ENCODE results near the gene LPP.

LPP gene

DNA sequence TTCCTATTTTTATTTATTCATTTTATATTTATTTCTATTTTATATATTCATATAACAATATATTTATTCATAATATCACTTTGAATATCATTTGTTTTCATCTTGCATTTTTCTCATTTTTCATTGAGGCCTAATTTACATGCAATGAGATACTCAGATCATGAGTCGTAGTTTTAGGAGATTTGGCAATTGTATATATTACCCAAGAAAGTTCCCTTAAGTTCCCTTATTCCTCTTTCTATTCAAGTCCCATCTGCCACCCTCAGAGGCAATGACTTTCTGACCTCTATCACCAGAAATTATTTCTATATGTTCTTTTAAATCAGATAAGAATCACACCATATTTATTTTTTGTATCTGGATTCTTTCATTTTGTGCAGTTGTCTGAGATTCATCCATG, 688.7 kb downstream of the LPP start:
- Histone ChIP-seq H3K4me2 (ENCODE audit: insufficient read depth, low read length) (no peak overlapping the region), H3K4me1 (ENCODE audit: insufficient read depth, low read length) (no peaks in the 10 kb centered on the region), H3K9me3 (ENCODE audit: insufficient read depth, low read length, severe bottlenecking) (no peaks in the 10 kb centered on the region), H2AFZ (ENCODE audit: low read depth, low read length) (no peak overlapping the region), H3K27ac (ENCODE audit: low read length) (no peak overlapping the region), H3K36me3 (ENCODE audit: insufficient read depth, low read length) (no peaks in the 10 kb centered on the region), H3K4me3 (ENCODE audit: low read depth in 1 of 2, low read length in 2 of 2) (no peak overlapping the region), H3K79me2 (ENCODE audit: insufficient read depth, low read length) (no peaks in the 10 kb centered on the region), H4K20me1 (ENCODE audit: insufficient read depth, low read length) (no peaks in the 10 kb centered on the region), H3K9ac (ENCODE audit: low read depth, low read length) (no peak overlapping the region), H3K27me3 (ENCODE audit: insufficient read depth, low read length, poor library complexity) (no peaks in the 10 kb centered on the region)
- TF ChIP-seq, protein P1, sequence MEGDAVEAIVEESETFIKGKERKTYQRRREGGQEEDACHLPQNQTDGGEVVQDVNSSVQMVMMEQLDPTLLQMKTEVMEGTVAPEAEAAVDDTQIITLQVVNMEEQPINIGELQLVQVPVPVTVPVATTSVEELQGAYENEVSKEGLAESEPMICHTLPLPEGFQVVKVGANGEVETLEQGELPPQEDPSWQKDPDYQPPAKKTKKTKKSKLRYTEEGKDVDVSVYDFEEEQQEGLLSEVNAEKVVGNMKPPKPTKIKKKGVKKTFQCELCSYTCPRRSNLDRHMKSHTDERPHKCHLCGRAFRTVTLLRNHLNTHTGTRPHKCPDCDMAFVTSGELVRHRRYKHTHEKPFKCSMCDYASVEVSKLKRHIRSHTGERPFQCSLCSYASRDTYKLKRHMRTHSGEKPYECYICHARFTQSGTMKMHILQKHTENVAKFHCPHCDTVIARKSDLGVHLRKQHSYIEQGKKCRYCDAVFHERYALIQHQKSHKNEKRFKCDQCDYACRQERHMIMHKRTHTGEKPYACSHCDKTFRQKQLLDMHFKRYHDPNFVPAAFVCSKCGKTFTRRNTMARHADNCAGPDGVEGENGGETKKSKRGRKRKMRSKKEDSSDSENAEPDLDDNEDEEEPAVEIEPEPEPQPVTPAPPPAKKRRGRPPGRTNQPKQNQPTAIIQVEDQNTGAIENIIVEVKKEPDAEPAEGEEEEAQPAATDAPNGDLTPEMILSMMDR (IDR thresholded peaks at IDR 0.05; ENCODE audit: borderline replicate concordance, extremely low read depth, low read length, poor library complexity, severe bottlenecking) = no peak
- no peak for TF ChIP-seq EZH2 (IDR thresholded peaks at IDR 0.05; ENCODE audit: borderline replicate concordance, low read depth, low read length, severe bottlenecking)
- DNase-seq (no peak), ATAC-seq (ENCODE audit: insufficient read depth, low read depth) (no peak)

DNA sequence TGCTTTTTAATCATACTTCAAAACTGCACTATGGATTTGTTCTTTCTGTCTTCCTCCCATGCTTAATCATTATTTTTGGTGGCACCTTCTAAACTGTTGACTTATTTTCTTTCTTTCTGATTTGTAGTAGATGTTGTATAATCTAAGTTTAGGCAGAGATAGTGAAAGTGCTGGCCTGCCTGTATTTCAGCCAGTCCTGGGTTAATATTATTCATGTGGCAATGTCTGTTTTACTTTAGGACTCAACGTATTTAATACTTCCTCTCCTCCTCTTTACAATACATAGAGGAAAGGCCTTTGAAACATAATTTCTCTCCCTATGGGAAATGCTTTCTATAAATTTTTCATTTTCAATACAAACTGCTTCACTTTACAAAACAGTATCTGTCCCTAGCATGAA, 690.1 kb downstream of the LPP start:
- Histone ChIP-seq H2AFZ (ENCODE audit: low read depth, low read length) (no peak overlapping the region), H3K79me2 (ENCODE audit: insufficient read depth, low read length) (no peaks in the 10 kb centered on the region), H3K27ac (ENCODE audit: low read length) (no peak overlapping the region), H3K27me3 (ENCODE audit: insufficient read depth, low read length, poor library complexity) (no peaks in the 10 kb centered on the region), H3K4me2 (ENCODE audit: insufficient read depth, low read length) (no peak overlapping the region), H3K9me3 (ENCODE audit: insufficient read depth, low read length, severe bottlenecking) (no peaks in the 10 kb centered on the region), H3K9ac (ENCODE audit: low read depth, low read length) (no peak overlapping the region), H3K36me3 (ENCODE audit: insufficient read depth, low read length) (no peaks in the 10 kb centered on the region), H3K4me3 (ENCODE audit: low read depth in 1 of 2, low read length in 2 of 2) (no peak overlapping the region), H3K4me1 (ENCODE audit: insufficient read depth, low read length) (no peaks in the 10 kb centered on the region), H4K20me1 (ENCODE audit: insufficient read depth, low read length) (no peaks in the 10 kb centered on the region)
- DNase-seq (no peak), ATAC-seq (ENCODE audit: insufficient read depth, low read depth) (no peak)
- TF ChIP-seq, protein P1 (IDR thresholded peaks at IDR 0.05; ENCODE audit: borderline replicate concordance, extremely low read depth, low read length, poor library complexity, severe bottlenecking) = no peak
- no peak for TF ChIP-seq EZH2 (IDR thresholded peaks at IDR 0.05; ENCODE audit: borderline replicate concordance, low read depth, low read length, severe bottlenecking)

DNA sequence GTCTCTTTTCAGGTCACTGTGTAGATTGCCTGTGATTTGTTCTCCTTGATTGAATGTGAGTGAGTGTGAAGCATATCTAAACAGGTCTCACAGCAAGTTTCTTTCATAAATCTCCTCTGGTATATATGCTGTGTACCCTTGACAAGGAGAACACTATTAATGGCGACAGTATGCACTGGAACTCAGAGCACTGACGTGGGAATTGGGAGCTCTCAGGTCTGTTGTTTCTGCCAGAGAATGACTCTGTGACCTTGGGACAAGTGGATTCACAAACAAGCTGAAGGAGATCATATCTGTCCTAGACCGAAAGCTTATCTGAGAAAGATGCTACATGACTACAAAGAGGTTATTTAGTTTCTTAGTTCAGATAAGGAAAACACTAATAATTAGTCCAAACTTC, 691.6 kb downstream of the LPP start:
- H3K79me2 ChIP-seq (ENCODE audit: insufficient read depth, low read length) = no peaks in the 10 kb centered on the region
- ATAC-seq (ENCODE audit: insufficient read depth, low read depth) = no peak

More for the DNA sequence above, 691.6 kb downstream of the LPP start:
- Histone ChIP-seq H3K9ac (ENCODE audit: low read depth, low read length) (no peak overlapping the region), H4K20me1 (ENCODE audit: insufficient read depth, low read length) (no peaks in the 10 kb centered on the region), H3K4me3 (ENCODE audit: low read depth in 1 of 2, low read length in 2 of 2) (no peak overlapping the region), H3K9me3 (ENCODE audit: insufficient read depth, low read length, severe bottlenecking) (no peaks in the 10 kb centered on the region), H3K27ac (ENCODE audit: low read length) (no peak overlapping the region), H3K36me3 (ENCODE audit: insufficient read depth, low read length) (no peaks in the 10 kb centered on the region), H3K27me3 (ENCODE audit: insufficient read depth, low read length, poor library complexity) (no peaks in the 10 kb centered on the region), H2AFZ (ENCODE audit: low read depth, low read length) (no peak overlapping the region), H3K4me2 (ENCODE audit: insufficient read depth, low read length) (no peak overlapping the region), H3K4me1 (ENCODE audit: insufficient read depth, low read length) (no peaks in the 10 kb centered on the region)
- TF ChIP-seq, protein P1 (IDR thresholded peaks at IDR 0.05; ENCODE audit: borderline replicate concordance, extremely low read depth, low read length, poor library complexity, severe bottlenecking) = no peak
- TF ChIP-seq EZH2 (IDR thresholded peaks at IDR 0.05; ENCODE audit: borderline replicate concordance, low read depth, low read length, severe bottlenecking) = no peak
- no peak for DNase-seq

Measured in DND-41 (cell line).